Right lobe of liver (tissue), 6 donors: ENCODE data around the gene MSH3. TPM values are rescaled to one million over a fixed set of nuclear protein-coding genes. Genes with fewer than 3 reads are reported as not detected.

Experiments used
- ATAC-seq, 4 donors: fragments of 200-7000 bp; cut with Tn5 transposase; one replicate each; pipeline ENCODE4 v1.9.1; 2020; ENCODE audit warnings: mild to moderate bottlenecking in 4 of 4, moderate library complexity in 4 of 4
- DNase-seq, 3 donors: peaks; one replicate each; pipeline ENCODE4 v3.0.0-alpha.2; 2020
- H3K27ac ChIP-seq, 3 donors: fragments of 200-600 bp; one replicate each; pipeline ENCODE4 v1.8.0; 2022
- H3K27me3 ChIP-seq, 2 donors: fragments of 200-600 bp; one replicate each; pipeline ENCODE4 v1.8.0; 2022
- H3K36me3 ChIP-seq, 4 donors: fragments of 200-600 bp; sonication (generic) in 1 of 4; one replicate each; pipeline versions ENCODE4 v1.5.1 to v1.8.0; 2017 to 2022; ENCODE audit warnings: control low read depth in 1 of 4
- H3K4me1 ChIP-seq, 4 donors: fragments of 200-600 bp; sonication (generic) in 1 of 4; one replicate each; pipeline versions ENCODE4 v1.5.1 to v1.8.0; 2017 to 2022; ENCODE audit warnings: control low read depth in 1 of 4
- H3K4me3 ChIP-seq, 3 donors: fragments of 200-600 bp; one replicate each; pipeline ENCODE4 v1.8.0; 2022
- H3K9me3 ChIP-seq, 4 donors: fragments of 200-600 bp; sonication (generic) in 1 of 4; one replicate each; pipeline versions ENCODE4 v1.5.1 to v1.8.0; 2017 to 2022; ENCODE audit warnings: control low read depth in 1 of 4
- CTCF ChIP-seq, 4 donors: fragments of 200-600 bp in 3 of 4; fragments of 450-650 bp in 1 of 4; IDR thresholded peaks; one replicate each; pipeline versions ENCODE4 v1.5.1 to v1.8.0; 2016 to 2022; ENCODE audit warnings: antibody characterized with exemption in 4 of 4, mild to moderate bottlenecking in 2 of 4
- POLR2A ChIP-seq: fragments of 450-650 bp; IDR thresholded peaks from one replicate; pipeline ENCODE4 v1.6.1; 2017; ENCODE audit warnings: antibody characterized with exemption, mild to moderate bottlenecking
- WGBS: methylation state at CpG from one replicate; pipeline ENCODE4 v1.1.6; 2018; ENCODE audit warnings: low coverage, low lambda C conversion rate; ENCODE audit not compliant: insufficient coverage; ENCODE audit errors: missing lambda C conversion rate; 5-methylcytosine and 5-hydroxymethylcytosine counted together
- intact Hi-C, 2 donors: fragments of 100-400 bp; cut with DNase I; formaldehyde crosslinking; loops; one replicate each; pipeline versions ENCODE4 v1.11.2 to v1.14.1; 2022
- total RNA-seq, 6 experiments: library from RNA; depleted of rRNA in 2 of 6; stranded (reverse); fragments of >200 nt in 2 of 6; fragmentation: NEBNext Ultra II Directional in 3 of 6; extraction: Animal tissue kit (Norgen Biotek cat#: 25700) in 3 of 6; gene quantifications; one replicate each; pipeline versions ENCODE4 v1.1.0 to v1.2.4, GENCODE V29; 2016 to 2023
- donor health status: DM: no; HTN: yes; CAD: no.
- donor health status: DM: no; HTN: no; CAD: no.
- donor health status: DM: no; HTN: no; CAD: no.
- donor health status: DM: no; HTN: yes; CAD: no.
- donor health status: DM: no; HTN: yes; CAD: no.

Gene MSH3
- total RNA-seq, 6 experiments from 2014 or later = 7.8 to 13.1 (median 10.8) TPM

- WGBS = 47% methylated on average over 2 of the region's 2 CpGs
- ATAC-seq = no peak
- Histone ChIP-seq H3K36me3 (no peaks in the 10 kb centered on the region), H3K27ac (no peak overlapping the region), H3K4me3 (no peak overlapping the region), H3K27me3 (no peaks in the 10 kb centered on the region), H3K4me1 (peaks cover 0 to 16% (median 5%) of the 10 kb centered on the region in 4 donors), H3K9me3 (no peaks in the 10 kb centered on the region)
- no peak for DNase-seq
- TF ChIP-seq POLR2A (no peak), CTCF (IDR thresholded peaks at IDR 0.05) (no peak)
- intact Hi-C loops = no loop called here
Observed at GRCh38 chr5:80712919-80713318, 58.5 kb downstream of the MSH3 start.

GRCh38 chr5:80713631-80714030, 59.2 kb downstream of the MSH3 start:
- WGBS = 79% methylated on average over 3 of the region's 5 CpGs
- H3K36me3 ChIP-seq = no peaks in the 10 kb centered on the region
- TF ChIP-seq CTCF (IDR thresholded peaks at IDR 0.05) (no peak), POLR2A (no peak)
- no peak overlapping the region for H3K27ac ChIP-seq
- DNase-seq (no peak), ATAC-seq (no peak)
- intact Hi-C loops = no loop called here
- no peaks in the 10 kb centered on the region for H3K9me3 ChIP-seq
- H3K4me3 ChIP-seq = no peak overlapping the region
- H3K4me1 ChIP-seq = peaks cover 0 to 16% (median 5%) of the 10 kb centered on the region in 4 donors
- no peaks in the 10 kb centered on the region for H3K27me3 ChIP-seq

DNA sequence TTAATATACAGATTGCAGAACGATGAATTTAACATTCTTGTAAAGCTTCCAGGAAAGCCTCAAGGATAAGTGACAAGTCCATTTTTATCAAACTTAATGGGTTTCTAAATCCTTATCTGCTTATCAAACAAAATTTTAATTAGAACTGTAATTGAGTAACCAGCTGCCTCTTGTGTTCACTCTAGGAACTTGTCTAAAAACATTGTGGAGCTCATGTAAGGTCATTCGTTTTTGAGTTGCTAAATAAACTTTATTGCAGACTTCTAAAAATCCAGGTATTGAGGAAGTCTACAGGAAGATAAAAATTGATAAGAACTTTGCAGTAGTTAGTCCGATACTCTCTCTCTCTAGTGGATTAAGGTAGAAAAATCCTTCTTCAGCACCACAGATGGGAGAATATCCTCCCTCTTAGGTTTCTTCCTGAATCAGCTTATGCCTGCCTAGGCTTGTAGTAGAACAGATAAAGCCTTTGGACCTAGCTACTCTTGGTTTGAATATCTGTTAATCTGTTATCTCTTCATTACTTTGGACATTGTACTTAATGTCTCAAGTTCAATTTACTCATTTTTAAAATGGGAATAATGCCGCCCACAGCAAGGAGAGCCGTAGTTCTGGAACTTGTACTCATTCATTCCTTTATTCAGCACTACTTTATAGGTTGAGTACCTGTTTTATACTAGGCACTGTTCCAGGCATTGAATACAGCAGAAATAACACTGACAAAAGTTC, 60.3 kb downstream of the MSH3 start:
- no peaks in the 10 kb centered on the region for H3K27me3 ChIP-seq
- H3K4me1 ChIP-seq = peaks cover 0 to 16% (median 5%) of the 10 kb centered on the region in 4 donors
- no peak overlapping the region for H3K4me3 ChIP-seq
- ATAC-seq = peak; percentile 84 to 92 (median 86)
- intact Hi-C loops = no loop called here
- TF ChIP-seq CTCF (IDR thresholded peaks at IDR 0.05) (peak in 2 of 4 donors; percentile 5 to 10), POLR2A (no peak)
- H3K36me3 ChIP-seq = no peaks in the 10 kb centered on the region
- H3K27ac ChIP-seq = peak overlapping the region in 1 of 3 donors; percentile 23
- WGBS = 33% methylated on average over 5 of the region's 5 CpGs
- no peaks in the 10 kb centered on the region for H3K9me3 ChIP-seq
- DNase-seq = no peak

- no peak overlapping the region for H3K4me3 ChIP-seq
- H3K27ac ChIP-seq = no peak overlapping the region
- 90% methylated on average over 1 of the region's 2 CpGs for WGBS
- intact Hi-C loops = no loop called here
- H3K9me3 ChIP-seq = no peaks in the 10 kb centered on the region
- TF ChIP-seq POLR2A (no peak), CTCF (IDR thresholded peaks at IDR 0.05) (no peak)
- no peaks in the 10 kb centered on the region for H3K27me3 ChIP-seq
- DNase-seq (no peak), ATAC-seq (no peak)
- H3K4me1 ChIP-seq = peaks cover 0 to 16% (median 5%) of the 10 kb centered on the region in 4 donors
- H3K36me3 ChIP-seq = no peaks in the 10 kb centered on the region
Observed at GRCh38 chr5:80715887-80716286, 61.4 kb downstream of the MSH3 start.
